NCI-H2029 treated with DMSO at 0.1 percent for 48 hours (cell line): ENCODE results near the gene PUSL1.
"Not testable (repeated sequence)": the region's sequence is repeated elsewhere in the genome, so short reads cannot be mapped to it uniquely, and the experiment has no call there.

ENCODE experiments used
- DNase-seq: peaks from one replicate; lab custom pipeline; 2025; lab: John Stamatoyannopoulos, UW

Gene PUSL1

DNA sequence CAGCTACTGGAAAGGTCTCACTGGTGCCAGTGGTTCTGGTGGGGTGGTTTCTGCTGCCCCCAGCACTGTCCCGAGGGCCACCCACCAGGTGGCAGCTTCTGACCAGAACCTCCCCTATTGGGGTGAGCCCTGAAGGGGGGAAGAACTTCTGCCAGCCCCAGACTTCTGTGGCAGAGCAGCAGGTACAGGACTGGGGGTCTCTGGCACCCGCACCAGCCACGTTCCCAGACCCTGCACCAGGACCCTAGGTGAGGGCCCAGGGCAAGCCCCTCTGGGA, 1.6 kb downstream of the PUSL1 start:
- DNase-seq, result no peak

GRCh38 chr1:1310476-1311053, 2.2 kb downstream of the PUSL1 start:
- no peak for DNase-seq

DNA sequence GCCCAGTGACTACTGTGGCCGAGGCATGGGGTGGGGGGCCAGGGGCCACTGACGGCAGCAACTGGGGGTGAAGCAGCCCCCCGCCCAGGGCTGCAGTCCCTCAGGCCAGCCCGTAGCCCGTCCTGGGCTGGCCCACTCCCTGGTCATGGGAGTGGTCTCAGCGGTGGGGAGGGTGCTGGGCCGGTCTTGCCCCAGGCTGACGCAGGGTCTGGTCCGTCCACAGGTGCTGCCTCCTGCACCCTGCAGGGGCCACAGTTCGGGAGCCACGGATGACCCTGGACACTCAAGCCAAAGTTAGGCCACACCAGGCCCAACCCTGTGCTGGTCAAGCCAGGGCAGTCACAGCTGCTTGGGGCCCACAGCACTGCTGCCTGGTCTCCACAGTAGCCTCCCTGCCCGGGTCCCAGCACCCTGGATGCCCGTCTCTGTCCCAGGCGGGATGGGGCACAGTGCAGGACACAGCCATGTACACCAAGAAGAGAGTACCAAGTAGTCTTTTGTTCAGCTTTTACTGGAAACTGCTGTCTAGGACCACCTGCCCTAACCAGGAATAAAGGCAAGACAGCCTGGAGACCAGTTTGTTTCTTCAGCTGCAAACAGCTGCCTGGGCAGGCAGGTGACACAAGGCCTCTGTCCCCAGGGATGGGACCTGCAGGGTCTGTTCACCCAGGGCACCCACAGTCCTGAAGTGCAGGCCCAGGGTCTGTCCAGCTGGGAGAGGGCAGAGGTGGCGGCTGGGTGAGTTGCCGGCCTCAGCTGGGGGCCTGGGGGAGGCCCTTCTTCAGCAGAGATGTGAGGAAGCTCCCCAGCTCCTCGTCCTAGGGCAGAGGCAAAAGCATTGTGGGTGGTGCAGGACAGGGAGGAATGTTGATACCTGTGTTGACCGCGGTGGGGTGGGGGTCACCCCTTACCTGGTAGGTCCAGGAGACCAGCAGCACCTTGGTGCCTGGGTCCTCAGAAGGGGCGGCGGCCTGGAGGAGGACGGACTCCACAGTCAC, 3.0 kb downstream of the PUSL1 start:
- DNase-seq, result no peak

GRCh38 chr1:1312450-1313314, 4.3 kb downstream of the PUSL1 start:
- DNase-seq, result no peak

DNA sequence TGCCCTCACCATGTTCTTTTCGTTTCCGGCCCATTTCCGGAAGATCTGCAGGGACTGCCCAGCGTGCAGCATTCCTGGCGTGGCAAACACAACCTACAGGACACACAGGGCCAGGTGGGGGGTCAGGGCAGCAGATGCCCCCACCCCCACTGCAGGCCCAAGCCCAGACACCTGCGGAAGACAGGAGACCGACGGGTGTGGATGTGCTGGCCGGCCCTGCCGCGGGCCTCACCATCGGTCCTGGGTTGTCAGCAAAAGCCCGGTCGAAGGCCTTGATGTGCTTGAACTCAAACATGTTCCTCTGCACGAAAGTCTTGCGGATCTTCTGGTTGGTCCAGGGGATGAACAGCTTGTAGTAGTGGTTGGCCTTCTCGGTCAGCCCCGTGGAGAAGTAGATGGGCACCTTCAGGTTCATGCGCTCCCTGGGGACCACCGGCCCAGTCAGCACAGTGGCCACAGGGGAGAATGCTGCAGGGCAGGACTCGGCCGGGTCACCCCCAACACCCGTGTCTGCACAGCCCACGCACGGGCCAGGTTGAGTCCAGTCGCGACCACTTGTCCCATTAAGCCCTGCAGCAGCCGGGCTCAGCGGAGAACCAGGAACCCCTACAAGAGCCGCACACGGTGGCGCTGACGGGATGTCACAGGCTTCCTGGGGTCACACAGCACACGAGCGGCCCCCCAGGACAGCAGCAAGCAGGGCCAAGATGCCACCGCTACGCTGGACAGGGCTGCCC, 5.3 kb downstream of the PUSL1 start:
- DNase-seq, result no peak

DNA sequence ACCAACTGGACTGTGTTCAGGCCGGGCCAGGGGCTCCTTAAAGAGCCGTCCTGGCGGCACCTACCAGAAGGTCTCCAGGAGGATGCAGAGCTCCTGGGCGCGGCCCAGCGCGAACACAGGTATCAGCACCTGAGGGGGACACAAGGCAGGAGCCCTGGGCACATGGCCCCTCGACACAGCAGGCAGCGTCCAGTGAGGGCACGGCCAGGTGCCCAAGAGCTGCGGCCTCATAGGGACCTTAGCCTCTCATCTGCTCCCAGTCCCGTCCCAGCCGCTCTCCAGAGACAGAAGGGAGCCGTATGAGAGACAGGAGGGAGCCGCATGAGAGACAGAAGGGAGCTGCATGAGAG, 5.8 kb downstream of the PUSL1 start:
- DNase-seq, result no peak

- DNase-seq, result no peak
Measured at GRCh38 chr1:1314678-1315335, 6.4 kb downstream of the PUSL1 start.

DNA sequence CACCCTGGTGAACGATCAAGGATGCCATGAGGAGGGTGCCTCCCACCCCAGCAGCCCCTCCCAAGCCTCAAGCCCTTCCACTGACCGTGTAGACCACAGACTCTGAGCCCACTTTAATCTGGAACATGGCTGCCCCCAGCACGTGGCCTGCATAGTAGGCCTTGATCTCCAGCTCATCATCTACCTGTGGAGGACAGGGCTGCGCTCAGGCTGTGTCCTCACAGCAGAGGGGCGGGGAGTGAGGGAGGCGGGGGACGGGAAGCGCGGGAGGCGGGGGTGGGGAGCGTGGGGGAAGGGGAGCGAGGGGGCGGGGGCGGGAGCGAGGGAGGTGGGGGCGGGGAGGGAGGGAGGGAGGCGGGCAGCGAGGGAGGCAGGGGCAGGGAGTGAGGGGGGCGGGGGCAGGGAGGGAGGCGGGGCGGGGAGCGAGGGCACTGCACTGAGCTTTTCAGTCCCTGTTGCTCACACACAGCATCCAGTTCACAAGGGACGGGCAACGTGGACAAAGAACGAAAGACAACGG, 7.1 kb downstream of the PUSL1 start:
- DNase-seq, result no peak

GRCh38 chr1:1316199-1316598, 7.8 kb downstream of the PUSL1 start:
- DNase-seq, result not testable (repeated sequence)

DNA sequence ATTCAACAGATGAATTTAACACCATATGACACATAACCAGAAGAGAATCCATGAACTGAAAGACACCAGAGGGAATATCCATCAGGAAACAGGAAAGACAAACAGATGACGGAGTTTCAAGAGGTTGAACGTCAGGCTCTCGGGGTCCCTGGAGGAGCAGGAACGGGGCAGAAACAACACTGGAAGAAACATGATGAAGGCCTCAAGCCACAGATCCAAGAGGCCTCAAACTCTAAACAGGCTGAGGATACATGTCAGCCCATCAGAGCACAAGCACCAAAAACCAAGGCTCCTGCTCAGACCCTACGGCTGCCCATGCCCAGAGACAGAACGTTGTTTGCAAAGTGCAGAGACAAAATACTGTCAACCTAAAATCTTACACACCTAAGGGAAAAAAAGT, 9.0 kb downstream of the PUSL1 start:
- no peak for DNase-seq

DNA sequence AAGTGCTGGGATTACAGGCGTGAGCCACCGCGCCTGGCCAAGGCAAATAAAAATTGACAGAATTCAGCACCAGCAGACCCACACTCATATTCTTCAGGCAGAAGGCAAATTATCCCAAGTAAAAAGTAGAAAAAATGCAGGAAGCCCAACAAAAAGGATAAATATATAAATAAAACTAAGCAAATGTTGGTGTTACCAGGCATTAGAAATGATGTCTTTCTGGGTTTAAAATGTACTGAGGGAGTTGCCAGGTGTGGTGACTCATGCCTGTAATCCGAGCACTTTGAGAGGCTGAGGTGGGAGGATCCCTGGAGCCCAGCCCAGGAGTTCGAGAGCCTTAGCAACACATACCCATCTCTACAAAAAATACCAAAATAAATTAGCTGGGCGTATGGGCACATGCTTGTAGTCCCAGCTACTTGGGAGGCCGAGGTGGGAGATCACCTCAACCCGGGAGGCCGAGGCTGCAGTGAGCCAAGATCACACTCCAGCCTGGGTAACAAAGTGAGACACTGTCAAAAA, 9.8 kb downstream of the PUSL1 start:
- DNase-seq, result peak; percentile 67

DNA sequence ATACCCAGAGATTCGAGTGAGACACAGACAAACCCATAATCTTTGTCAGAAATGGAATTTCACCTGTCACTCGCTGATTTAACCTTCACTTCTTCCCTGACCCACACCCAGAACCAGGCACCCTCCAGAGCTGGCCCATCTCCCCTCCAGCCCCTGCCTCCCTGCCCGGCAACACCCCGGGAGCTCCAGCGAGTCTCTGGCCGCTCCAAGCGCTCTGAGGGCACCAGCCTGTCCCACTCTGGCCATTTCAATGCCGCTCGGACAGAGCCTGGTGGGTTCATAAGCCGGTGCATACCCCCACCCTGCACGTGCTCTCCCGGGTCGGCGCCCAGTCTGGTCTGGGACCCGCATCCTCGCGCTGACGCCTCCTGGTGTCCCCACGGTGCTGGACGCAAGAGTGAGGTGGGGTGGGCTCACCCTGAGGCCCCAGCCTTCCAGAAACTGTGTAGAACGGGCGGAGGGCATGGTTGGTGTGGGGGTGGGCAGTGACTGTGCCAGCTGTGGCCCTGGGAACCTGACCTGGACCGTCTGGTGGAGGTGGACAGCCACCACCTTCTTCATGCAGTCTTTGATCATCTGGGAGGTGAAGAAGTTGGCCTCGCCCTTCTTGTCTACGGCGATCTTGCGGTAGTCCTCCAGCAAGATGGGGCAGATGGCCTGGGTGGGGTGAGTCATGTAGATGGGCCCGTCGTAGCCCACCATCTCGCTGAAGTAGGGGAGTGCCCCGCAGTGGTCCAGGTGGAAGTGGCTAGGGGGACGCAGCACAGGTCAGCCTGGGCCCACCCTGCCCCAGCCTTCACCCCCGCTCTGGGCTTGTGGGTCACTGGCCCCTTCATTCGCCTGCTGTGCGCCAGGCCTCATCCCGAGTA, 10.6 kb downstream of the PUSL1 start:
- DNase-seq, result no peak

DNA sequence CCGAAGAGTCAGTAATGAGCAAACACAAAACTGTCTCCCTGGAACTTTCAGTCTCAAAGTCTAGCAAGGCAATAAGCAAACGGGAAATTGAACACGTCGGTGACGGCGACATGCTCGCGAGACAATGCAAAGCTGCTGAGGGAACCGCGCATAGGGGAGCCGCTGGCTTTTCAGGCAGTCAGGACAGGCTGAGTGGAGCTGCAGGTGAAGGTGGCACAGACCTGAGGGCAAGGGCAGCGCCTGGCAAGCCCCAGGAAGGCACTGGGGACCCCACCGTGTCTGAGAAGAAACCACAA, 11.2 kb downstream of the PUSL1 start:
- DNase-seq, result no peak

- no peak for DNase-seq
Measured at GRCh38 chr1:1320666-1321448, 12.5 kb downstream of the PUSL1 start.

- DNase-seq, result no peak
Measured at GRCh38 chr1:1321477-1321876, 13.1 kb downstream of the PUSL1 start.

- no peak for DNase-seq
Measured at GRCh38 chr1:1322418-1322817, 14.0 kb downstream of the PUSL1 start.

DNA sequence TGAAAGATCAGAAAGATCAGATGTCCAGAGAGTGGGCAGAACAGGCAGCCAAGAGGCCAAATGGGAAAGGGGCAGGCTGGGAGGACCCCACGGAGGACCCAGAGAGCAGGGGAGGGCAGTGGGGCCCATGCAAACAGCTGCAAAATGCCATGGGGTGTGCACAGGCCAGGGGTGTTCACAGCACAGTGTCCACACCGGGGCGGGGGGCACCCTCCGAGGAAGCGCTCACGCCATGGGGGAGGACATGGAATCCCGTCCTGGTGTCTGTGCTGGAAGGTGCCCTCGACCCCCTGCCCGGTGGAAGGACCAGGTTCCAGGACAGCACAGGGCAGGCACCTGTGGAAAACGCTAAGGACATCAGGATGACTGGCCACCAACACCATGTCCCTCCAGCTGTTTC, 14.6 kb downstream of the PUSL1 start:
- no peak for DNase-seq

- DNase-seq, result no peak
Measured at GRCh38 chr1:1324084-1324523, 15.7 kb downstream of the PUSL1 start.

- no peak for DNase-seq
Measured at GRCh38 chr1:1324524-1325287, 16.3 kb downstream of the PUSL1 start, which contains the start of the genes CPTP and INTS11. Gene CPTP, plus strand, starts transcription at chr1:1324802. Its CDS starts 2,109 bp downstream, at chr1:1326911. Gene INTS11, minus strand, starts transcription at chr1:1324660. Its CDS starts 52 bp downstream, at chr1:1324608.
